Astrocyte of the cerebellum (primary cell): ENCODE results near the gene FLRT2.

Source experiments
- DNase-seq: peaks from one replicate; pipeline ENCODE4 v3.0.0-alpha.2; 2011; ENCODE audit warnings: low read depth
- H3K4me3 ChIP-seq: 2 replicates; pipeline ENCODE4 v1.5.1; 2011; ENCODE audit warnings: mild to moderate bottlenecking, low read depth, low read length, moderate library complexity
- CTCF ChIP-seq: IDR thresholded peaks from 2 replicates; pipeline ENCODE4 v1.5.1; 2012; ENCODE audit warnings: low read length, low read depth, moderate library complexity, mild to moderate bottlenecking; ENCODE audit errors: missing control alignments
- in situ Hi-C: cut with HindIII; loops from 2 replicates; pipeline ENCODE4 v1.10.0; 2017; ENCODE audit warnings: low sequenced_read_pairs

The FLRT2 gene

GRCh38 chr14:85538636-85539035, 8.7 kb downstream of the FLRT2 start:
- H3K4me3 ChIP-seq, result no peak overlapping the region
- no peak for TF ChIP-seq CTCF
- no peak for DNase-seq
- in situ Hi-C loops, result no loop called here

DNA sequence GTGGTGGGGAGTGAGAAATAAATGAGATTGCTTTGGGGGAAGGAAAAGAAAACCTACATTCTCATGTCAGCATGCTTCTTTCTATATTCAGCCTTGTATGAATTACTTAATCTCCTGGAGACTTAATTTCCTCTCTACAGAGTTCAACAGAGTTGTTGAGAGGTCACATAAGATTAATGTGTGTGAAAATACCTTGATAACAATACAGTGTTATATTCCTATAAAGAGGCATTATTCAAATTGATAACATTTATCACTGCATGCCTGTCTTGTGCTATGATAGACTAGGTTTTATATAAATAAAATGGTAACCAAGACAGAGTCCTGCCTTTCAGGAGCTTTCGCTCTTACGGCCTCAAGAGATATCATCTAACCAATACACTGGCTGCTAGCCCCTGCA, 9.6 kb downstream of the FLRT2 start:
- no peak for DNase-seq
- in situ Hi-C loops, result no loop called here
- no peak overlapping the region for H3K4me3 ChIP-seq
- no peak for TF ChIP-seq CTCF

DNA sequence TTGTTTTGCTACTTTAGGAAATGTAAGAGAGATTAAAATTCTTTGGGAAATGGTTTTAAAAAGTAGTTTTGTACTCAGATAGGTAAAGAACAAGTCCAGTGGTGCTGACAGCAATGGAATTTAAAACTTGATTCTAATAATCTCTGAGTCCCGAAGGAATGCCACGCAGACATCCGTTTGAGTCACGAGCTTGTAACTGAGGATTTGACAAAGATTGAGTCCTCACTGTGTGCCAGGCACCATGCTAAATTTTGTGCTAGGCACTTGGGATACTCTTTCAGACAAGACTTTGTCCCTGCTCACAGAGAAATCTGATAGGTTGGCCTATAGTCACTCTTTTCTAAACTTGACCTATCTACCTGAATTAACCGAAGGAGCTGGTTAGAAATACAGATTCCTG, 12.7 kb downstream of the FLRT2 start:
- in situ Hi-C loops, result no loop called here
- TF ChIP-seq CTCF, result no peak

GRCh38 chr14:85545738-85546137, 15.8 kb downstream of the FLRT2 start:
- no peak for DNase-seq
- TF ChIP-seq CTCF, result no peak
- in situ Hi-C loops, result no loop called here
- no peak overlapping the region for H3K4me3 ChIP-seq

More for the DNA sequence above, 12.7 kb downstream of the FLRT2 start:
- H3K4me3 ChIP-seq, result no peak overlapping the region
- DNase-seq, result no peak

GRCh38 chr14:85546390-85546789, 16.4 kb downstream of the FLRT2 start:
- in situ Hi-C loops, result no loop called here
- no peak overlapping the region for H3K4me3 ChIP-seq
- no peak for TF ChIP-seq CTCF
- no peak for DNase-seq

DNA sequence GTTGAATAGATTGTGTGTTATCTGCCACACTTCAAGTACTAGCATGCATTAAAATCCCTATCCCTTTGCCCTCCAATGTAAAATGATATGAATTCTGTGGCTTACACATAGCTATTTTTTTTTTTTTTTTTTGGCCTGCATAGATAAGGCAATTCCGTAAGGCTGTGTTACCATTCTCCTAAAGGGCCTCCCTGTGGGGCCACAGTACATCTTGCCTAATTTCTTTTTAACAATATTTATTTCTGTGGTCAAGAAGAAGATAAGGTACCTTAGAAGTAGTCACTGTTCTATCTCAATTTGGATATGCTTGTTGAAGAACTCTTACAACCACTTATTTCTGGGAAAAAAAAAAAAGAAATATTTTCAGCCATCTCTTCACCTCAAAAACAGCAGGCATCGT, 19.8 kb downstream of the FLRT2 start:
- H3K4me3 ChIP-seq, result no peak overlapping the region
- TF ChIP-seq CTCF, result no peak
- in situ Hi-C loops, result loop anchor here (25.0 kb wide), 1 partner anchor 1363 kb away; no protein-coding TSS in a partner anchor
- DNase-seq, result no peak

DNA sequence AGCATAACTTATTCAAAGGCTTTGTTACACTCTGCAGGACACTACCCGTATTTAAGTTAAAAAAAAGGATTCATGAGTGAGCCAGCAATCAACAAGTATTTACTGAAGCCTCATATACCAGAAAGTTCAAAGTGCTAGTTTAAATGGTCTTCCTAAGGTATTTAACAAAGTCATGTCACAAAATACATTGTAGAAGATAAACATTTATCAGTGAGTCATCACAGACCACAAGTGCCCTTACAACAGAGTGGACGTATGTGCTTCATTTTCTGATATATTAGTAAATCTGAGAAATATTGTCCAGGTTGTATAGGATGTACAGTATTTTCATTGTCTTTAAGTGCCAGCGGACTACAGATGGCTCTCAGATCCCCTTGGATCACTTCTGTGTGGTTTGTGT, 24.2 kb downstream of the FLRT2 start:
- no peak overlapping the region for H3K4me3 ChIP-seq
- in situ Hi-C loops, result loop anchor here (25.0 kb wide), 1 partner anchor 1358 kb away; no protein-coding TSS in a partner anchor
- no peak for DNase-seq
- TF ChIP-seq CTCF, result no peak
